NCI-H748 (cell line): ENCODE measurements around the gene LRPAP1.

Source experiments
- DNase-seq: peaks from one replicate; lab custom pipeline; 2025; ENCODE audit not compliant: unreplicated experiment; lab: John Stamatoyannopoulos, UW

Gene LRPAP1

GRCh38 chr4:3533423-3533820, 1.2 kb upstream of the LRPAP1 start:
- no peak for DNase-seq

DNA sequence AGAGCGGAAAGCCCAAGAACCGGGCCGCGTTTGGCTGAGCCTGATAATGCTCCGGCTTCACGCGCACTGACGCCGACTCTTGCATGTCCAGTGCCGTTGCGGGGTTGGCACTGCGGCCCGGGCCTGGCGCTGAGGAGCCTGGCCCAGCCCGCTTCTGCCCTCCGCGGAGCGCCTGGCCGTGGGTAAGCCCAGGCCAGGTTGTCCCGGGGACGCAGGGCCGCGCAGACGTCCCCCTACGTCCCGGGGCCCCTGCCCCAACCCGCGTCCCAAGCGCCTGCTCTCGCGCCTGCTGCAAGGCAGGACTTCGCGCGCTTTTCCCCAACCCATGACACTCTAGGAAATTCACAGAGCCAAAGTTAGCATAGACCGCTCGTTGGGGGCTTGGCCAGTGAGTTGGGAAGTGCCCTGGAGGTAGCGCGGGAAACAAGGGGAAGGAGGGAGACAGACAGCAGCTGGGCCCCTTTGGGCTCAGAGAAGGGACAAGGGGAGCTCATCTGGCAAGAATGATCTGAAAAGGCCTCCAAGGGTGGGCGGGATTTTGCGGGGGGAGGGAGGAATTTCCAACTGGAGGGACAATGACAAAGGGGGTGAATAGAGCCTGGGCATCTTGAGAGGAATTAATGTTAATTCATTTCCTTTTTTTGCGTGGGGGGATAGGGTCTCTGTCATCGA, 665 bp upstream of the LRPAP1 start:
- DNase-seq: no peak

DNA sequence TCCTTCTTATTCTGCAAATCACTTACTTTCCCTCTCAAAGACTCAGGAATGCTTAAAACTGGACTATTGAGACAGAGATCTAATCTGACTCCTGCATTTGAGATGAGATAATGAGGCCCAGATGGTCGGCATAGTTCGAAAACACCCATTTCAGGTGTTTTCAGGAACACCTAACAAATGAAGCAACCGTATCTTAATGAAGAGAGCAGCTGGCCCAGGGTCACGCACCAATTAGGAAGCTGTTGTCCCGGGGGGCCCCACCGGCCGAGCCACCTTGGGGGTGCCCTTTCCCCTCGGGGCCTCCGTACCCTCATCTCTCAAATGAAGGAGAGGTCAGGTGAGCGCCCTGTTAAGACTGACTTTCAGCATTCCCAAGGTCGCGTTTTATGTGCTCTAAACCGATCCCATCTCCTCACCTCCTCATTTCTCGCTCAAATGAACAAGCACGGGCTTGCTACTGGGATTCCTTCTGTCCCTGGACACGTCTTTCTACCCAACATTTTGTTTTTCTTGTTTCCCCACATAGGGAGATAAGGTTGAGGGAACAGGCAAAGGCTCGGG, 824 bp downstream of the LRPAP1 start:
- DNase-seq: no peak

DNA sequence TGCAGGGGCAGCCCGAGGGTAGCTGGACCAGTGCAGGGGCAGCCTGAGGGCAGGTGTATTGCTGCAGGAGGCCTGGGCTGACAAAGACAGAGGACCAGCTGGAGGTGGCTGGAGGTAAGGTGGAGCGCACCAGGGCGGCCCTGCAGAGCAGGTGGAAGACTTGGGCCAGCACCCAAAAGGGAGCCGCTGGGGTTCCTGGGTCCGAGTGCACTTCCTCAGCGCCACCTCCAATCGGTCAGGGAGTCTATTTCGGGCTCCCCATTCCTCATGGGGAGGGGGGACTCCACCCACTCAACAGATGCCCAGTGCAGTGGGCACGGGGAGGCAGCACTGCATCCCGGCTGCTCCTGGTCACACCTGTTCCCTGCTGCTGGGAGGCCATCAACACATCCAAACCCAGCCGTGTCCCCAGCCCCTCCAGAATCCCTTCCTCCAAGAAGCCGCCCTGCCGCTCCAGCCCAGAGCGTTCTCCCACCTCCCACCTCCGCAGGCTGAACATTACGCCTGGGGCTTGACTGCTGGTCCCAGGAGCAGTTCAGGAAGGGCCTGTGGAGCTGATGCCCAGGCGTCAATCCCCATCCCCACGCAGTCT, 1.5 kb downstream of the LRPAP1 start:
- DNase-seq: no peak

- DNase-seq: no peak
Observed at GRCh38 chr4:3530051-3530450, 2.2 kb downstream of the LRPAP1 start.

DNA sequence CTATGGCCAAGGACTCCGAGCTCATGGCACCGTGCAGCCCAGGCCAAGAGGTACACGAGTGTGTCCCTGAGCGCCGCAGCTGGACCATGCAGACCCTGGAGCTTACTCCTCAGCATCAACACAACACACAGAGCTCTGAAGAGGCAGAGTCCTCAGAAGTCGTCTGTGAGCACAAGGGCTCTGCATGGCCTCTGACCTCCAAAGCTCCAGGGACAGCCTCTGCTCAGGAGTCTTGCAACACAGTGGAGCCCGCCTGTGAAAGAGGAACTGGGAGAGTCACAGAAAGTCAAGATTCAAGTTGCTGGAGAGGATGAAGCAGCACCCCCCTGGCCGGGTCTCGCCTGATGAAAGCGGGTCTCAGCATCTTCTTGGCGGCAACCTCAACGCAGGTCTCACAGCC, 2.9 kb downstream of the LRPAP1 start:
- DNase-seq: no peak

DNA sequence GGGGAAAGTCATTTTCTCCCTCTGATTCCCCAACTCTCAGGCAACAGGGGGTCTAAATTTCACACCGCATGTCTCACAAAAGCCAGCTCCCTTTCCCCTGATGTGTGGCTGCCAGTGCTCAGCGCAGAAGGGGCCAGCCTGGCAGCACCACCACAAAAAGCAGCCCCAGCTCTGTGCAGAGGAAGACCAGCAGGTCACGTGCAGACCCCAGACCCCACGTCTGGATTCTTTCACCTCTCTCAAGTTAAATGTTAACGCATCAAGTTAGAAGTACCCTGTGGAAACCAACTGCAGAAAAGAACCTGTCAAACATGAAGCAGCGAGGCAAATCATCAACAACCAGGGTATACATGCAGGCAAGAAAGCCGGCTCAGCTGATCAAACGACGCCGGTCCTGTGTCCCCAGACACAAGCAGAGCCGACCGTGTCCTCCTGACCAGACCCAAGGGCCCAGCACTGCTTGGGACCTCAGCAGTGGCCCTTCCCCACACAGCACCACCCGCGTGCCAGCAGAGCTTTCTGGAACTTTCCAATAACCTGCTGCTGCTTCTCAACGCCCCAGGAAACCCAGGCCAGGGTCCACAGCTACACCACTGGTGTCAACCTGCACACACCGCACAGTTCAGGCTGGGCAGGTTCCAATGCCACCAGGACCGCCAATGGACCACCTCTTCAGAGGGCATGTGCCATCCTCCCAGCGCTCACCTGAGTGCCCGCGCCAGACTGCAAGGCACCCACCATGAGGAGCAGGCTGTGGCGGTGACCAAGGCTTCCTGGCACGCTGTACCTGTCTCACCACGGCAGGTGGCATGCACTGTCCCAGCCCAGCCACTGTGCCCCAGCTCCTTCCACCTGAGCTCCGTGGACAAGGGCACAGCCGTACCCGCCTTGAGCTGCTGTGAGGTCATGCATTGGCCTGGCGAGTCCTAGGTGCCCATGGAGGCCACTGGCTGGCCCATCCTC, 4.0 kb downstream of the LRPAP1 start:
- no peak for DNase-seq

- no peak for DNase-seq
Observed at GRCh38 chr4:3527101-3527913, 4.9 kb downstream of the LRPAP1 start.

DNA sequence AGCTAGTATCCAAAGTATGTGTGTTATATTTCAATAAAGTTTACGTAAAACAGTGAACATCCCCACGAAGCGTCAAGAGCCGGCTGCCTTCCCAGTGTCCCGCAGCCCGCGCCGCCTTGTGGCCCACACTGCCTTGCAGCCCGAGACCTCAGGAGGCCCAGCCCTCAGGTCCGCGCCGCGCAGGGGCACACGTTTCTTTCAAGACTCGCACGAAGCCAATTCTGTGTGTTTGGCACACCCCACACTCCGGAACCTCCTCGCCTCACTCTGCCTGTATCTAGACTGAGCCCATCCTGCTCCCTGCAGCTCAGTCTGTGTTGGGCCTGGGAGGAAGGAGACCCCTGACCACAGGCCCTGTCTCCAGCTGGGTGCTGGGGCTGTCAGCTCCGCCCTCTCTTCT, 5.8 kb downstream of the LRPAP1 start:
- no peak for DNase-seq

DNA sequence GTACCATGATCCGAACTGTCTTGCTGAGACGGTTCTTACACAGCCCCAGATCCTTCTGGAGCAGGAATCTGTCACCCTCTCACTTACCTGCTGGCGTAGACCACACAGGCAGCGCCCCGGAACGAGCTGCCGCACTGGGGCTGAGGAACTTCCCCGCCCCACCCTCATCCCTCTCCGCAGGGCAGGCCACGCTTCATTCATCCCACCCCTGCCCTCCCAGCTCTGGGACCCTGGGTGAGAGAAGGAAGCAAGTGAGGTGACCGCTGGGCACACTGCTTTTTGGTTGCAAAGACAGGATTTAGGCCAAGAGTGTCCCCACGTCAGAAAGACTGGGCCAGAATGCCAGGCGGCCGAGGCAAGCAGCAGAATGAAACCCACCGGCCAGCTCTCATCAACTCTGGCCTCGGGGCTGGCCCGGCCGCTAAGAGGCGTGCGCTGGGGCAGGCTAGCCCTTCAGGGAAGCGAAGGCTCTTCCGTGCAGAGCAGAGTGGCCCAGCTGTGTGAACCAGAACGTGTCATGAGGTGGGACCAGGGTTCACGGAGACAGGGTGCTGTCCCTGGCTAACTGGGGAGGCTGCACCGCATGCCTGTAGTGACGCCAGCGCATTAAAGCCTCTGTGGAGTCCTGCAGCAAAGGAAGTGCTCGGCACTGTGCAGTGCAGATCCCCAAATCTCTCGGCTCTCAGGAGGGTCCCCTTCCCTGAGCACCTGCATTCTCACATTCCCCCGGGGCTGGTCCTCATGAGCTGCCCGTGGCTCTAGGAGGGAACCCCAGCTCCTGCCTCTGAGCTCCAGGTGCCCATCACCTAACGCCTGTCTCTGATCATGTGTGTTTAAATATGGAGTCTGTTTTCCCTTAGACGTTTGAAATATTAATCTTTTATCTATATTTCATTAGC, 6.4 kb downstream of the LRPAP1 start:
- no peak for DNase-seq

DNA sequence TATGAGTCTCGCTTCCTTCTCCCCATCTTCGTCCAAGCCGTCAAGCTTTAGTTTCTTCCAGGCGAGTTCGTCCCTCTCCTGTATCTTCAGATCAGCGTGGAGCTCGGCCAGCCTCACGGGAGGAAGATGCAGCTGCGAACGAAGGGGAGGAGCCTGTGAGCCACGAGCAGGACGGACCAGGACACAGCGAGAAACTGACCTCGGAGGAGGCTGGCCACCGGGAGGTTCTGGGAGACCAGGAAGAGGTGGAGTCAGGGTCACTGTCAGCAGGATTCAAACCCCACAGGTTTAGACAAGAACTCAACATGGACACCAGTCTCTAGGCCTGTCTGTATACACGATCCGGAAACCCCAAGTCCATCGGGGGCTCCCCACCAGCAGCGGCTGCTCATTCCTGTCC, 7.3 kb downstream of the LRPAP1 start:
- no peak for DNase-seq

DNA sequence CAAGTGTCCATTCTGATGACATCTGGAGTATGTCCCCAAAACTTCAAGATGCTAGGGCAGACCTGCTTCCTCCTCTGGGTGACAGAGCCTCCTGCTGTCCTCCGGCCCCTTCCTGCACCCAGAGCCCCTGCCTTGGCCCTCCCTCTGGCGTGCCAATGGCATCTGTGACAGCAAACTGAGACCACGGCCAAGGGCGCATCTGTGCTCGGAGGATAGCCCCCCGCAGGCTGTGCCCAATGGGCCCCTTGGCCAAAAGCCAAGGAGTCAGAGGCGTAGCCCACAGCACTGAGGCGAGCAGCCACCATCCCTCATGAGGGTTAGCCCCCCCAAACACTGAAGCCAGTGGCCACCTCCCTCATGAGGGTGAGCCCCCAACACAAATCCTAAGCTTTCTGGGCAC, 7.9 kb downstream of the LRPAP1 start:
- DNase-seq: no peak

GRCh38 chr4:3523628-3524221, 8.5 kb downstream of the LRPAP1 start:
- DNase-seq: no peak

DNA sequence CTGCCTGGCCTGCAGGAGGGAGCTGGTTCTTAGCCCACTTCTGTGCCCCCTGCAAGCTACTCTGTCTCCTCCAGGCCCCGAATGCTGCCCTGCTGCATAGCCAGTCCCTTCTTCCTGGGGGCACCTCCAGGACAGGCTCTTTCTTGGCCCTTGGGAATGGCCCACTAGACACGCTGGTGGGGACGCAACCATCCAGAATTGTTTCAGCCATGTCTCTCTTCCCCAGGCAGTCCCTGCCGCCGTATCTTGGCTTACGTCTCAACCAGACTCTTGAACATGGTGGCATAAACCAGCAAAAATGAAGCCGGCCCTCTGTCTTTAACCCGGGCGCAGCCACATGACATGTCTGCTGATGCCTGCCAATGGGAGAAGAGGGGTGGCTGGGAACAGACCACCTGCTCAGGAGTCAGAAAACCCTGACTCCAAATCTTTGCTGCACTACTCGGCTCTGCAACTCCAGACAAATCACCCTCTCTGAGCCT, 9.0 kb downstream of the LRPAP1 start:
- DNase-seq: no peak

DNA sequence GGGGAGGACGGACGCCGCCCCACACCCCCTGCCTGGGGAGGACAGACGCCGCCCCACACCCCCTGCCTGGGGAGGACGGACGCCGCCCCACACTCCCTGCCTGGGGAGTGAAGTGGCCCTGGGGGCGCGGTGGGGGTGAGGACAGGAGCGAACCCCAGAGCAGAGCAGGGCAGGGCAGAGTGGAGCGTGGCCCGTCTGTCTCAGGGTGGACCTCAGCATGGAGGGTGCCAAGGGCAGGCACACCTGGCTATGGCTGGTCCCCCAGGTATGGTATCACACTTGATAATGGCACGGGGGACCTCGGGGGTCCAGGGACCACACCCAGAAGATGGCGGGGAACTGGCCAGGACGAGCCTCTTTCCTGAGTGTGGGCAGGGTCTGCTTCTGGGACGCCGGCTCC, 9.6 kb downstream of the LRPAP1 start:
- DNase-seq: no peak

DNA sequence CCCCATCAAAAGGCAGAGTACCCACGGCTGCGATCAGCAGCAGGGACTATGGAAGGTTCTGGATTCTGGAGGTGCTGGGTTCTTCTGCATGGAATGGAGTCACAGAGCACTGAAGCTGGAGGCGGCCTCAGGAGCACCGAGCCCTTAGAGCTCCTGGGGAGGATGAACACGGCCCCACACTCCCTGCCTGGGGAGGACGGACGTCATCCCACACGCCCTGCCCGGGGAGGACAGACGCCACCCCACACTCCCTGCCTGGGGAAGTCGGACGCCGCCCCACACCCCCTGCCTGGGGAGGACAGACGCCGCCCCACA, 9.9 kb downstream of the LRPAP1 start:
- DNase-seq: no peak

DNA sequence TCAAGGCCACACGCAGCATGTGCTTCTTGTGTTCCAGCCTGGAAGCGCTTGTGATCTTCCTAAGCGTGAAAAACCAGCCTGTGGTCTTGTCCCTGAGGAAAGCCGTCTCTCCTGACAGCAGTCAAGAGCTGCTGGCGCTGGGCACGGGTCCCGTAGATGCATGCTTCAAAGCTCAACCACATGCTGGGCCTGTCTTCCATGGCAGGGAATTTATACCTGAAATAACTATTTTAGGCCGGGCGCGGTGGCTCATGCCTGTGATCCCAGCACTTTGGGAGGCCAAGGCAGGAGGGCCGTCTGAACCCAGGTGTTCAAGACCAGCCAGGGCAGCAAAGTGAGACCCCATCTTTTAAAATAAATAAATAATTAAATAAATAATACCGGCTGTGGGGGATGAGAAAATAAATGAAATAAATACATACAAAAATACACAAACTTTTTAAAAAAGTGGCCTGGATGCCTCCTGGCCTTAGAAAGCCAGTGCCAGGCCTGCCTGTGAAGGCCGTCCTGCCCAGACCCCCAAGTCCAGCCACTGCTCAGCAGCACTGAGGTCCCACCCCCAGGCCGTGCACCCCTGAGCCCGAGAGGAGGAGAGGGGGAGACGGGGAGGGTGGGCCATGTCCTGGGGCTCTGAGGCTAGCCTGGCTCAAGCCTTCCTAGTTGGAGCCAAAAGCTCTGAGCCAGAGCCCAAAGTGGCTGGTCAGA, 10.4 kb downstream of the LRPAP1 start:
- DNase-seq: no peak

DNA sequence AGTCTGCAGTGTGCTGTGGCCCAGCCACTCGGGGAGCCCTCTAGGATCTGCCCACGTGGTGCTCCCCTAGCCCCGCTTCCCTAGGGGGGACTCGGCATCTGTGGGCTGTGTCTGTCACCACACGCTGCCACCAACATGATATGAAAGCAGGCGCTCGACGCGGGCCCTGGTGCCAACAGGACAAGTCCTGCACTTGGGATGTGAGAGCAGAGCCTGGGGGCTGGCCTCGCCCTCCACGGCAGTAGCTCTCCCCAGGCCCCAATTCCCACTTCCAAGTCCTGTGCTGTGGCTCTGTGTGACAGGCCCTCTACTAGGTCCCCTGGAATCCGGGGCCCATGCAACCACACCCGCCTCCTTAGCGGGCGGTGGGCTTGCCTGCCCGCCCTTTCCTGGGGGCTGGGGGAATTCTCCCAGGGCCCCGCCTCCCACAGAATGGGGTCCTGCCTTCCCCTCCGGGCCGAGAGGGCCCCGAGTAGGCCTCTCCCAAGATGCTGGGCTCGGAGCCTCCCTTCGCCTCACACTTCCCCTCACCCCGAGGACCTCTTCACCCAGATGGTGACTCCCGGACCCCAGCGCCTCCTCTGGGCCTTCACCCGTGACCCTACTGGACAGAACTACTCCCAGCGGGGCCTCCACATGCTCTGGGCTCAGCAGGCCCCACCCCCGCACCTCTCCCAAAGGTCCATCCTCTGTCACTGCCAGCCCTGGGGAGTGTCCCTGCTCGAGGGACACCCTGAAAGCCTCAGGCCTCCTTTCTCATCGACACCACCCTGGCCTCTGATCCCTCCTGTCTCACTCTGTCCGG, 11.2 kb downstream of the LRPAP1 start:
- DNase-seq: no peak
